ENCODE results near the gene STIP1.

DNA sequence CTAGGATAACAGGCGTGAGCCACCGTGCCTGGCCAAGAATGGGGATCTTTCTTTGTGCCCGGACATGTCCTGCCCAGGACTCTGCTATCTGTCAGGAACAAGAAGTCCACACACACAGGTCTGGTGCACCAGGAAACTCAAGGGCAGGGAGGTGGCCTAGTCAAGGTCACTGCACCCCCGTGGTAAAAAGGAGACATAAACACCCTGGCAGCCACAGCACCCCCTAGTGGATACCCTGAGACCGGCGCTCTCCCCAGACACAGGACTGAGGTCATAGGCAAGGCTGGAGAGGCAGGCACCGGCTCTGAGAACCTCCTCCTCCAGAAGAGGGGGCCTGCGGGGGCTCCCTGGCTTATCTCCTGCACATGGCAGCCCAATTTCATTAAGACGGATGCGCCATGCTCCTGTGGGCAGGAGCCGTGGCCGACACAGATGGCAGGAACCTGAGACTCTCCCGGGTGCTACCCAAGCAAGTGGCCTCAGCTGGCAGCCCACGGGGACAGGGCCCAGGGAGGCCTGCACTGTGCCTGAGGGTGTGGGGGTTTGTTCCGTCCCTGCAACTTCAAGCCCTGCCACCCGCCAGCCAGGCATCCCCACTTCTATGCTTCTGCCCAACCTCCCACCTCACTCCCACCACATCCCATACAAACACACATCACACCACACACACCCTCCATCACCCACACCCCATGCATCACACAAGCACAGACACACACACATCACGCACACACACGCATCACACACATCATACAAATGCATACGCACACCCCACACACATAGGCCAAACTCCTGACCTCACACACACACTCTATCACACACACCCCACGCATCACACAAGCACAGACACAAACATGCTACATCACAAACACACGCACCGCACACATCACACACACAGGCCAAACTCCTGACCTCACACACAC, 39.7 kb upstream of the STIP1 start:
- peak; percentile 79 to 86 for TF ChIP-seq CTCF (IDR thresholded peaks at IDR 0.05; ENCODE audit: extremely low read depth in 1 of 2, insufficient read depth in 1 of 2, low read depth in 1 of 2, low read length in 2 of 2)
- TF ChIP-seq POLR2AphosphoS5 (IDR thresholded peaks at IDR 0.05; ENCODE audit: insufficient read depth, low read depth, low read length) = no peak
- TF ChIP-seq GATA2 (IDR thresholded peaks at IDR 0.05; ENCODE audit: insufficient read depth, insufficient read length, low read depth, low read length) = no peak
